ENCODE results near the gene GIGYF1.
A peak's percentile ranks its signal among the peaks of the same experiment; 100 is the strongest.
"Not testable (repeated sequence)": the region's sequence is repeated elsewhere in the genome, so short reads cannot be mapped to it uniquely, and the experiment has no call there.

GIGYF1 gene

GRCh38 chr7:100674411-100675104 is 19.5 kb downstream of the GIGYF1 start:
- H3K27ac ChIP-seq, result peak overlapping the region; percentile 92
- DNase-seq (ENCODE audit: low spot score), result no peak
- CTCF ChIA-PET, result interaction anchor here (0.5 to 1.1 kb wide), 5 partner anchors 13 to 166 kb away, joined by 3 to 7 read pairs (median 3); no protein-coding TSS in a partner anchor
- POLR2A ChIA-PET (ENCODE audit: low non-redundant PET), result interaction anchor here (0.6 kb wide), 1 partner anchor 47 kb away, joined by 3 read pairs; no protein-coding TSS in a partner anchor
- no peak for TF ChIP-seq CTCF (conservative IDR thresholded peaks at IDR 0.05; ENCODE audit: low read depth)

GRCh38 chr7:100673942-100674410 is 20.1 kb downstream of the GIGYF1 start:
- no peak for DNase-seq (ENCODE audit: low spot score)
- no peak for TF ChIP-seq CTCF (conservative IDR thresholded peaks at IDR 0.05; ENCODE audit: low read depth)
- CTCF ChIA-PET, result interaction anchor here (0.5 to 0.8 kb wide), 3 partner anchors 60 to 165 kb away, joined by 3 to 7 read pairs (median 5); no protein-coding TSS in a partner anchor
- POLR2A ChIA-PET (ENCODE audit: low non-redundant PET), result no interaction called here
- peak overlapping the region; percentile 92 for H3K27ac ChIP-seq

- ChIA-PET POLR2A (ENCODE audit: low non-redundant PET) (interaction anchor here (0.6 to 1.0 kb wide), 3 partner anchors 16 to 41 kb away, joined by 3 to 4 read pairs (median 3); no protein-coding TSS in a partner anchor), CTCF (no interaction called here)
- peak within 1 kb of the TSS; percentile 92 for H3K27ac ChIP-seq
- TF ChIP-seq CTCF (conservative IDR thresholded peaks at IDR 0.05; ENCODE audit: low read depth), result no peak
- DNase-seq (ENCODE audit: low spot score), result peak; percentile 98
Observed at GRCh38 chr7:100673302-100673941, 20.6 kb downstream of the GIGYF1 start, which contains the start of gene GNB2. Gene GNB2, plus strand, starts transcription at chr7:100673740. Its CDS starts 2,526 bp downstream, at chr7:100676266.

GRCh38 chr7:100671353-100672327 is 22.4 kb downstream of the GIGYF1 start:
- no peak for DNase-seq (ENCODE audit: low spot score)
- no peak overlapping the region for H3K27ac ChIP-seq
- no peak for TF ChIP-seq CTCF (conservative IDR thresholded peaks at IDR 0.05; ENCODE audit: low read depth)
- POLR2A ChIA-PET (ENCODE audit: low non-redundant PET), result no interaction called here
- CTCF ChIA-PET, result interaction anchor here (0.7 to 0.8 kb wide), 2 partner anchors 34 to 39 kb away, joined by 3 to 4 read pairs; no protein-coding TSS in a partner anchor

- DNase-seq (ENCODE audit: low spot score), result no peak
- ChIA-PET CTCF (interaction anchor here (0.6 kb wide), 1 partner anchor 16 kb away, joined by 7 read pairs; no protein-coding TSS in a partner anchor), POLR2A (ENCODE audit: low non-redundant PET) (no interaction called here)
- H3K27ac ChIP-seq, result no peak overlapping the region
- TF ChIP-seq CTCF (conservative IDR thresholded peaks at IDR 0.05; ENCODE audit: low read depth), result no peak
Observed at GRCh38 chr7:100670074-100670473, 24.0 kb downstream of the GIGYF1 start.

- DNase-seq (ENCODE audit: low spot score); POLR2A ChIA-PET (ENCODE audit: low non-redundant PET); H3K27ac ChIP-seq: not testable (repeated sequence)
- CTCF ChIA-PET, result interaction anchor here (0.7 kb wide), 2 partner anchors 46 to 116 kb away, joined by 4 read pairs; no protein-coding TSS in a partner anchor
Observed at GRCh38 chr7:100669106-100669505, 24.9 kb downstream of the GIGYF1 start.

All from RWPE1 (cell line).